ENCODE data around the gene KDELR3.

GRCh38 chr22:38462960-38463784 lies 4.7 kb upstream of the KDELR3 start:
- TF ChIP-seq CTCF (IDR thresholded peaks at IDR 0.05 in 2 of 3, conservative IDR thresholded peaks at IDR 0.05 in 1 of 3; ENCODE audit: borderline replicate concordance in 1 of 3, insufficient read depth in 1 of 3, low read depth in 2 of 3, low read length in 2 of 3) (no peak), CEBPB (IDR thresholded peaks at IDR 0.05; ENCODE audit: low read depth) (no peak), MAX (IDR thresholded peaks at IDR 0.05) (no peak), POLR2A (IDR thresholded peaks at IDR 0.05; ENCODE audit: borderline replicate concordance, extremely low read depth, insufficient read depth, insufficient read length) (peak; percentile 77), SP1 (IDR thresholded peaks at IDR 0.05; ENCODE audit: low read depth) (no peak), ATF3 (IDR thresholded peaks at IDR 0.05) (no peak), EGR1 (IDR thresholded peaks at IDR 0.05; ENCODE audit: low read depth) (no peak), EZH2 (IDR thresholded peaks at IDR 0.05) (no peak), RAD21 (IDR thresholded peaks at IDR 0.05; ENCODE audit: low read depth) (no peak)

All from HCT116 (cell line).